HCT116 (cell line): ENCODE results near the gene RAC2. TPM values are rescaled to one million over a fixed set of nuclear protein-coding genes. Genes with fewer than 3 reads are reported as not detected.

ENCODE experiments used
- ATAC-seq: fragments of 200-7000 bp; cut with Tn5 transposase; 2 replicates; pipeline ENCODE4 v1.9.1; 2020; ENCODE audit warnings: mild to moderate bottlenecking, moderate library complexity
- BruUV-seq: library from RNA; stranded (reverse); fragments of 400-500 nt; replicated peaks from 2 replicates; lab custom pipeline; 2021; lab: Mats Ljungman, UMichigan
- CTCF ChIA-PET: fragments of 300-600 bp; sonication (Branson Sonifier 250); formaldehyde crosslinking; loops from one replicate; lab custom pipeline; 2021; ENCODE audit warnings: antibody characterized with exemption; lab: Charles Lee
- POLR2A ChIA-PET: fragments of 300-600, 350-600 bp; sonication (Branson Sonifier 250); formaldehyde crosslinking; loops from one replicate; lab custom pipeline; 2021; ENCODE audit warnings: antibody characterized with exemption; lab: Charles Lee
- RAD21 ChIA-PET, 2 experiments: fragments of 300-600 bp; sonication (Branson Sonifier 250); formaldehyde crosslinking; loops; one replicate each; lab custom pipeline; 2023; ENCODE audit warnings: low total read pairs in 2 of 2; ENCODE audit not compliant: uncharacterized antibody in 2 of 2, unreplicated experiment in 2 of 2, low non-redundant PET in 1 of 2; lab: Charles Lee
- DNase-seq: peaks from one replicate; pipeline ENCODE4 v3.0.0-alpha.2; 2010; ENCODE audit warnings: low read depth, low spot score
- H2AFZ ChIP-seq: fragments of 200-600 bp; shearing (Covaris generic), sonication (generic); 2 replicates; pipeline ENCODE4 v1.6.1; 2017; ENCODE audit warnings: low read depth, mixed run types, mixed read lengths, antibody characterized with exemption, low read length; ENCODE audit not compliant: poor library complexity, severe bottlenecking
- H3K27ac ChIP-seq: 2 replicates; pipeline ENCODE4 v1.5.1; 2012; ENCODE audit warnings: low read depth, low read length
- H3K27me3 ChIP-seq: fragments of 200-600 bp; sonication (generic); 2 replicates; pipeline ENCODE4 v1.6.1; 2016; ENCODE audit warnings: mixed run types, low read length, mixed read lengths; ENCODE audit not compliant: insufficient read depth
- H3K36me3 ChIP-seq, 2 experiments: fragments of 200-500 bp in 1 of 2; fragments of 200-600 bp in 1 of 2; sonication (Bioruptor generic) in 1 of 2; sonication (generic) in 1 of 2; 2 replicates each; pipeline versions ENCODE4 v1.5.1 to v1.6.1; 2014 to 2016; ENCODE audit warnings: low read length in 2 of 2, inconsistent platforms in 1 of 2, mixed read lengths in 1 of 2, mixed run types in 1 of 2; ENCODE audit not compliant: insufficient read depth in 2 of 2, control insufficient read depth in 1 of 2
- H3K4me1 ChIP-seq, 2 experiments: fragments of 200-600 bp in 1 of 2; sonication (generic) in 1 of 2; 2 replicates each; pipeline versions ENCODE4 v1.5.1 to v1.6.1; 2012 to 2017; ENCODE audit warnings: low read length in 2 of 2, inconsistent platforms in 1 of 2, mild to moderate bottlenecking in 1 of 2, mixed read lengths in 1 of 2, mixed run types in 1 of 2, moderate library complexity in 1 of 2; ENCODE audit not compliant: insufficient read depth in 2 of 2, control insufficient read depth in 1 of 2
- H3K4me2 ChIP-seq: fragments of 200-600 bp; sonication (generic); 2 replicates; pipeline ENCODE4 v1.6.1; 2017; ENCODE audit warnings: mixed run types, low read length, mixed read lengths
- H3K4me3 ChIP-seq, 2 experiments: fragments of 200-600 bp in 1 of 2; sonication (generic) in 1 of 2; replicated peaks in 1 of 2; 2 replicates each; pipeline ENCODE4 v1.5.1; 2011 to 2016; ENCODE audit warnings: low read length in 2 of 2, control low read depth in 1 of 2, low read depth in 1 of 2, mild to moderate bottlenecking in 1 of 2, mixed read lengths in 1 of 2, mixed run types in 1 of 2
- H3K79me2 ChIP-seq: fragments of 200-600 bp; sonication (generic); 2 replicates; pipeline ENCODE4 v1.6.1; 2017; ENCODE audit warnings: mild to moderate bottlenecking, mixed run types, low read length, moderate library complexity, mixed read lengths; ENCODE audit not compliant: insufficient read depth
- H3K9ac ChIP-seq: fragments of 200-600 bp; sonication (generic); 2 replicates; pipeline ENCODE4 v1.6.1; 2016; ENCODE audit warnings: low read length, mixed read lengths
- H3K9me2 ChIP-seq: fragments of 200-600 bp; sonication (generic), shearing (Covaris generic); 2 replicates; pipeline ENCODE4 v1.6.1; 2017; ENCODE audit warnings: mixed run types, mild to moderate bottlenecking, moderate library complexity; ENCODE audit not compliant: insufficient read depth
- H3K9me3 ChIP-seq, 2 experiments: fragments of 200-500 bp in 1 of 2; fragments of 200-600 bp in 1 of 2; sonication (Bioruptor generic) in 1 of 2; sonication (generic) in 1 of 2; 2 replicates each; pipeline ENCODE4 v1.6.1; 2014 to 2017; ENCODE audit warnings: low read length in 2 of 2, mixed read lengths in 2 of 2, inconsistent platforms in 1 of 2, low read depth in 1 of 2, mild to moderate bottlenecking in 1 of 2, mixed run types in 1 of 2, moderate library complexity in 1 of 2; ENCODE audit not compliant: control insufficient read depth in 1 of 2, insufficient read depth in 1 of 2
- H4K20me1 ChIP-seq: fragments of 200-600 bp; sonication (generic), shearing (Covaris generic); 2 replicates; pipeline ENCODE4 v1.6.1; 2017; ENCODE audit warnings: mixed run types, mild to moderate bottlenecking, moderate library complexity; ENCODE audit not compliant: insufficient read depth
- ATF3 ChIP-seq: IDR thresholded peaks from 2 replicates; pipeline ENCODE4 v1.6.1; 2012
- ELF1 ChIP-seq: IDR thresholded peaks from 2 replicates; pipeline ENCODE4 v1.6.1; 2012; ENCODE audit warnings: low read depth, borderline replicate concordance
- EZH2 ChIP-seq: fragments of 200-600 bp; sonication (generic); IDR thresholded peaks from 2 replicates; pipeline ENCODE4 v1.6.1; 2017; ENCODE audit warnings: antibody characterized with exemption, mixed run types
- EZH2phosphoT487 ChIP-seq: fragments of 200-600 bp; IDR thresholded peaks from 2 replicates; pipeline ENCODE4 v1.6.1; 2018; ENCODE audit warnings: antibody characterized with exemption, borderline replicate concordance
- FOSL1 ChIP-seq: IDR thresholded peaks from 2 replicates; pipeline ENCODE4 v1.6.1; 2012; ENCODE audit warnings: low read depth
- JUND ChIP-seq: IDR thresholded peaks from 2 replicates; pipeline ENCODE4 v1.6.1; 2012
- MAX ChIP-seq: IDR thresholded peaks from 2 replicates; pipeline ENCODE4 v1.6.1; 2012
- POLR2A ChIP-seq: IDR thresholded peaks from 2 replicates; pipeline ENCODE4 v1.7.0; 2011; ENCODE audit warnings: borderline replicate concordance; ENCODE audit not compliant: insufficient read depth, insufficient read length; ENCODE audit errors: extremely low read depth
- RAD21 ChIP-seq: IDR thresholded peaks from 2 replicates; pipeline ENCODE4 v1.6.1; 2012; ENCODE audit warnings: low read depth, mild to moderate bottlenecking
- REST ChIP-seq: IDR thresholded peaks from 2 replicates; pipeline ENCODE4 v1.6.1; 2012; ENCODE audit warnings: low read depth
- SP1 ChIP-seq: IDR thresholded peaks from 2 replicates; pipeline ENCODE4 v1.6.1; 2012; ENCODE audit warnings: low read depth
- TCF7L2 ChIP-seq: IDR thresholded peaks from 2 replicates; pipeline ENCODE4 v1.7.0; 2011; ENCODE audit warnings: borderline replicate concordance, inconsistent platforms; ENCODE audit not compliant: insufficient read depth, insufficient read length; ENCODE audit errors: extremely low read depth
- YY1 ChIP-seq: IDR thresholded peaks from 2 replicates; pipeline ENCODE4 v1.6.1; 2011; ENCODE audit warnings: low read length, low read depth, moderate library complexity, mild to moderate bottlenecking; ENCODE audit not compliant: insufficient replicate concordance; ENCODE audit errors: extremely low read depth
- ZFX ChIP-seq: fragments of 450-650 bp; IDR thresholded peaks from 2 replicates; pipeline ENCODE4 v1.6.1; 2017
- intact Hi-C: fragments of 100-400 bp; cut with micrococcal nuclease; formaldehyde crosslinking; loops from 2 replicates; pipeline ENCODE4 v1.10.0; 2022
- total RNA-seq: library from RNA; stranded (reverse); gene quantifications from one replicate; pipeline ENCODE4 v1.2.1, GENCODE V29; 2021; ENCODE audit not compliant: unreplicated experiment
- TF ChIP-seq, protein P1 (sequence below): IDR thresholded peaks from 2 replicates; pipeline ENCODE4 v1.6.1; 2011; ENCODE audit warnings: mild to moderate bottlenecking, low read length, moderate library complexity; ENCODE audit not compliant: insufficient replicate concordance; ENCODE audit errors: extremely low read depth

The RAC2 gene
- total RNA-seq, 1 experiment from 2014 or later: 62.0 TPM

GRCh38 chr22:37206118-37206840, 37.8 kb downstream of the RAC2 start:
- H3K4me1 ChIP-seq: no peaks in the 10 kb centered on the region
- H3K79me2 ChIP-seq: no peaks in the 10 kb centered on the region
- no peak overlapping the region for H3K9ac ChIP-seq
- no peaks in the 10 kb centered on the region for H4K20me1 ChIP-seq
- ChIA-PET RAD21 (no interaction called here), POLR2A (no interaction called here), CTCF (no interaction called here)
- ATAC-seq: no peak
- H2AFZ ChIP-seq: no peak overlapping the region
- no peaks in the 10 kb centered on the region for H3K9me3 ChIP-seq
- intact Hi-C loops: no loop called here
- no TSS peak for BruUV-seq
- TF ChIP-seq SP1 (no peak), TCF7L2 (no peak), MAX (no peak), EZH2phosphoT487 (no peak), JUND (no peak), EZH2 (no peak), RAD21 (no peak), ELF1 (no peak), FOSL1 (no peak), REST (no peak), ZFX (no peak), POLR2A (no peak), ATF3 (no peak), YY1 (no peak)
- TF ChIP-seq, protein P1, sequence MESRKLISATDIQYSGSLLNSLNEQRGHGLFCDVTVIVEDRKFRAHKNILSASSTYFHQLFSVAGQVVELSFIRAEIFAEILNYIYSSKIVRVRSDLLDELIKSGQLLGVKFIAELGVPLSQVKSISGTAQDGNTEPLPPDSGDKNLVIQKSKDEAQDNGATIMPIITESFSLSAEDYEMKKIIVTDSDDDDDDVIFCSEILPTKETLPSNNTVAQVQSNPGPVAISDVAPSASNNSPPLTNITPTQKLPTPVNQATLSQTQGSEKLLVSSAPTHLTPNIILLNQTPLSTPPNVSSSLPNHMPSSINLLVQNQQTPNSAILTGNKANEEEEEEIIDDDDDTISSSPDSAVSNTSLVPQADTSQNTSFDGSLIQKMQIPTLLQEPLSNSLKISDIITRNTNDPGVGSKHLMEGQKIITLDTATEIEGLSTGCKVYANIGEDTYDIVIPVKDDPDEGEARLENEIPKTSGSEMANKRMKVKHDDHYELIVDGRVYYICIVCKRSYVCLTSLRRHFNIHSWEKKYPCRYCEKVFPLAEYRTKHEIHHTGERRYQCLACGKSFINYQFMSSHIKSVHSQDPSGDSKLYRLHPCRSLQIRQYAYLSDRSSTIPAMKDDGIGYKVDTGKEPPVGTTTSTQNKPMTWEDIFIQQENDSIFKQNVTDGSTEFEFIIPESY: no peak
- TF ChIP-seq, all 23 proteins: peak for 0
- no peak for DNase-seq
- Histone ChIP-seq H3K27me3 (no peaks in the 10 kb centered on the region), H3K36me3 (no peaks in the 10 kb centered on the region), H3K4me2 (no peak overlapping the region), H3K9me2 (no peaks in the 10 kb centered on the region), H3K4me3 (no peak overlapping the region), H3K27ac (no peak overlapping the region; the same call in 1 of the 2 replicates)
